Liver (tissue), 9 donors: ENCODE results near the gene PCMTD2. TPM values are rescaled to one million over a fixed set of nuclear protein-coding genes. Genes with fewer than 3 reads are reported as not detected.

Experiments
- DNase-seq: peaks from one replicate; pipeline ENCODE4 v3.0.0-alpha.2; 2017; ENCODE audit warnings: low spot score
- H3K27ac ChIP-seq, 2 donors: one replicate each; pipeline ENCODE4 v1.7.0; 2013; ENCODE audit warnings: inconsistent platforms in 2 of 2, low read length in 2 of 2, control low read depth in 1 of 2, low read depth in 1 of 2, mild to moderate bottlenecking in 1 of 2
- H3K27me3 ChIP-seq, 4 donors: one replicate each; pipeline versions ENCODE4 v1.6.1 to v1.7.0; 2013; ENCODE audit warnings: low read length in 3 of 4, inconsistent platforms in 1 of 4, mild to moderate bottlenecking in 1 of 4, moderate library complexity in 1 of 4; ENCODE audit not compliant: control insufficient read depth in 4 of 4, insufficient read depth in 4 of 4
- H3K36me3 ChIP-seq, 4 donors: one replicate each; pipeline versions ENCODE4 v1.6.1 to v1.7.0; 2013; ENCODE audit warnings: low read length in 3 of 4, mild to moderate bottlenecking in 3 of 4, low read depth in 1 of 4, moderate library complexity in 1 of 4; ENCODE audit not compliant: control insufficient read depth in 4 of 4, insufficient read depth in 3 of 4
- H3K4me1 ChIP-seq, 4 donors: one replicate each; pipeline versions ENCODE4 v1.6.1 to v1.7.0; 2013; ENCODE audit warnings: low read length in 3 of 4, mild to moderate bottlenecking in 3 of 4, moderate library complexity in 1 of 4; ENCODE audit not compliant: control insufficient read depth in 4 of 4, insufficient read depth in 4 of 4
- H3K4me3 ChIP-seq, 3 donors: one replicate each; pipeline versions ENCODE4 v1.6.1 to v1.7.0; 2013; ENCODE audit warnings: low read length in 3 of 3, control low read depth in 1 of 3, low read depth in 1 of 3, mild to moderate bottlenecking in 1 of 3
- H3K9ac ChIP-seq, 2 donors: one replicate each; pipeline ENCODE4 v1.7.0; 2013; ENCODE audit warnings: low read length in 2 of 2, mild to moderate bottlenecking in 2 of 2, moderate library complexity in 2 of 2, control low read depth in 1 of 2, low read depth in 1 of 2
- H3K9me3 ChIP-seq, 4 donors: one replicate each; pipeline versions ENCODE4 v1.6.1 to v1.7.0; 2013; ENCODE audit warnings: low read length in 3 of 4; ENCODE audit not compliant: control insufficient read depth in 4 of 4
- ATF3 ChIP-seq: IDR thresholded peaks from 2 replicates; pipeline ENCODE4 v1.6.1; 2016; ENCODE audit warnings: antibody characterized with exemption
- CTCF ChIP-seq: fragments of 150-350 bp; IDR thresholded peaks from 2 replicates; pipeline ENCODE4 v1.5.1; 2017; ENCODE audit warnings: improper control_type of control experiment, low read depth, low read length; ENCODE audit not compliant: missing input control
- EGR1 ChIP-seq, 2 donors: IDR thresholded peaks; 2 replicates each; pipeline ENCODE4 v1.6.1; 2016 to 2018; ENCODE audit warnings: antibody characterized with exemption in 2 of 2, low read depth in 2 of 2
- FOXA2 ChIP-seq: IDR thresholded peaks from 2 replicates; pipeline ENCODE4 v1.6.1; 2016; ENCODE audit warnings: antibody characterized with exemption
- GABPA ChIP-seq, 2 donors: IDR thresholded peaks in 1 of 2; conservative IDR thresholded peaks in 1 of 2; 2 replicates each; pipeline ENCODE4 v1.6.1; 2016; ENCODE audit warnings: antibody characterized with exemption in 2 of 2, mild to moderate bottlenecking in 1 of 2, moderate library complexity in 1 of 2
- HNF4G ChIP-seq: IDR thresholded peaks from 2 replicates; pipeline ENCODE4 v1.6.1; 2016; ENCODE audit warnings: antibody characterized with exemption
- JUND ChIP-seq, 2 donors: IDR thresholded peaks; 2 replicates each; pipeline ENCODE4 v1.6.1; 2016; ENCODE audit warnings: antibody characterized with exemption in 2 of 2
- MAX ChIP-seq: IDR thresholded peaks from 2 replicates; pipeline ENCODE4 v1.6.1; 2016; ENCODE audit warnings: antibody characterized with exemption
- NR2F2 ChIP-seq: IDR thresholded peaks from 2 replicates; pipeline ENCODE4 v1.6.1; 2016; ENCODE audit warnings: antibody characterized with exemption
- RAD21 ChIP-seq, 2 donors: IDR thresholded peaks; 2 replicates each; pipeline ENCODE4 v1.6.1; 2016; ENCODE audit warnings: antibody characterized with exemption in 2 of 2, mild to moderate bottlenecking in 2 of 2
- REST ChIP-seq: IDR thresholded peaks from 2 replicates; pipeline ENCODE4 v1.6.1; 2016; ENCODE audit warnings: antibody characterized with exemption, mild to moderate bottlenecking
- RXRA ChIP-seq, 2 donors: IDR thresholded peaks; 2 replicates each; pipeline ENCODE4 v1.6.1; 2017 to 2018; ENCODE audit warnings: antibody characterized with exemption in 2 of 2, mild to moderate bottlenecking in 1 of 2
- SP1 ChIP-seq: IDR thresholded peaks from 2 replicates; pipeline ENCODE4 v1.6.1; 2018; ENCODE audit warnings: antibody characterized with exemption, mild to moderate bottlenecking
- TAF1 ChIP-seq: conservative IDR thresholded peaks from 2 replicates; pipeline ENCODE4 v1.6.1; 2016; ENCODE audit warnings: antibody characterized with exemption, mild to moderate bottlenecking
- YY1 ChIP-seq: IDR thresholded peaks from 2 replicates; pipeline ENCODE4 v1.6.1; 2016; ENCODE audit warnings: antibody characterized with exemption, mild to moderate bottlenecking
- WGBS: extraction: QIAGEN DNeasy Blood & Tissue Kit; methylation state at CpG from one replicate; pipeline ENCODE4 v1.1.7; 2013; 5-methylcytosine and 5-hydroxymethylcytosine counted together
- polyA plus RNA-seq, 2 donors: library from polyadenylated mRNA; stranded (reverse) in 1 of 2; unstranded in 1 of 2; fragments of 200-250 nt in 1 of 2; fragments of >200 nt in 1 of 2; fragmentation: Nextera tagmentation in 1 of 2; extraction: Ambion mirVana in 1 of 2; gene quantifications; one replicate each; pipeline versions ENCODE4 v1.2.1 to v1.2.3, GENCODE V29; 2013 to 2015
- total RNA-seq, 2 donors: library from RNA; depleted of rRNA; stranded (reverse); fragments of >200 nt; gene quantifications; one replicate each; pipeline ENCODE4 v1.2.3, GENCODE V29; 2014
- TF ChIP-seq, protein P1 (sequence below): IDR thresholded peaks from 2 replicates; pipeline ENCODE4 v1.6.1; 2016; ENCODE audit warnings: antibody characterized with exemption
- donor health status: healthy.
- donor health status: healthy.
- donor health status: healthy.
- donor health status: healthy.
- donor health status: healthy.

PCMTD2 gene
- total and polyA plus RNA-seq, 4 donors: 12.7 to 74.4 (median 25.4) TPM

GRCh38 chr20:64214952-64215351 lies 40.6 kb upstream of the PCMTD2 start (continued):
- TF ChIP-seq CTCF: no peak

DNA sequence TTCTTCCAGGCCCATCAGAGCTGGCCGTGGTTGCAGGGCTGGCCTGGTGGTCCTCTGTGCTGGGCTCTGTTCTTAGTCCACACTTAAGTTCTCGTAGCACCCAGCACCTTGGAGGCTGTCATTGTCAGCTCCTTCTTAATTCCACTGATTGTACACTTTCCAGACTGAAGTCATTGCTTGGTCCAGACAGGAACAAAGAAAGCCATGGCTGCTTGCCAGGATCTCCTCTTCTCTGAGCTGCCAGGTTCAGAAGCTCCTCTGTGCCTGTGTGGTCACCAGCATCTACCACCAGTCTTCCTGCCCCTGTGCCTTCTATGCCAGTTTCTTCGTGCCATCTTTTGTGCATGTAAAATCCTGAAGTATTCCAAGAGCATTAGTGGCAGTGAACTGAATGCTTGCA lies 39.5 kb upstream of the PCMTD2 start:
- H3K9me3 ChIP-seq: no peaks in the 10 kb centered on the region
- no peak for TF ChIP-seq GABPA (IDR thresholded peaks at IDR 0.05 in 1 of 2, conservative IDR thresholded peaks at IDR 0.05 in 1 of 2)
- TF ChIP-seq MAX: no peak
- TF ChIP-seq NR2F2: no peak
- TF ChIP-seq FOXA2: no peak
- TF ChIP-seq RAD21 (IDR thresholded peaks at IDR 0.05): no peak
- TF ChIP-seq JUND (IDR thresholded peaks at IDR 0.05): no peak
- TF ChIP-seq EGR1 (IDR thresholded peaks at IDR 0.05; ENCODE audit: low read depth in 2 of 2): no peak
- no peak for TF ChIP-seq ATF3
- no peak for TF ChIP-seq SP1
- TF ChIP-seq HNF4G: no peak
- no peak for TF ChIP-seq TAF1
- TF ChIP-seq REST: no peak
- TF ChIP-seq RXRA (IDR thresholded peaks at IDR 0.05): no peak
- TF ChIP-seq YY1: no peak
- TF ChIP-seq, protein P1, sequence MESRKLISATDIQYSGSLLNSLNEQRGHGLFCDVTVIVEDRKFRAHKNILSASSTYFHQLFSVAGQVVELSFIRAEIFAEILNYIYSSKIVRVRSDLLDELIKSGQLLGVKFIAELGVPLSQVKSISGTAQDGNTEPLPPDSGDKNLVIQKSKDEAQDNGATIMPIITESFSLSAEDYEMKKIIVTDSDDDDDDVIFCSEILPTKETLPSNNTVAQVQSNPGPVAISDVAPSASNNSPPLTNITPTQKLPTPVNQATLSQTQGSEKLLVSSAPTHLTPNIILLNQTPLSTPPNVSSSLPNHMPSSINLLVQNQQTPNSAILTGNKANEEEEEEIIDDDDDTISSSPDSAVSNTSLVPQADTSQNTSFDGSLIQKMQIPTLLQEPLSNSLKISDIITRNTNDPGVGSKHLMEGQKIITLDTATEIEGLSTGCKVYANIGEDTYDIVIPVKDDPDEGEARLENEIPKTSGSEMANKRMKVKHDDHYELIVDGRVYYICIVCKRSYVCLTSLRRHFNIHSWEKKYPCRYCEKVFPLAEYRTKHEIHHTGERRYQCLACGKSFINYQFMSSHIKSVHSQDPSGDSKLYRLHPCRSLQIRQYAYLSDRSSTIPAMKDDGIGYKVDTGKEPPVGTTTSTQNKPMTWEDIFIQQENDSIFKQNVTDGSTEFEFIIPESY: no peak
- no peak for TF ChIP-seq CTCF
- H3K4me3 ChIP-seq: no peak overlapping the region
- no peak for DNase-seq
- peaks cover 0 to 22% (median 10%) of the 10 kb centered on the region in 4 donors for H3K4me1 ChIP-seq
- 86% methylated on average over 3 of the region's 3 CpGs for WGBS
- H3K27ac ChIP-seq: no peak overlapping the region
- no peaks in the 10 kb centered on the region for H3K27me3 ChIP-seq
- no peaks in the 10 kb centered on the region for H3K36me3 ChIP-seq
- H3K9ac ChIP-seq: no peak overlapping the region
